Liver (tissue), 9 donors: ENCODE results near the gene NAGA. TPM values are rescaled to one million over a fixed set of nuclear protein-coding genes. Genes with fewer than 3 reads are reported as not detected.

Experiments
- DNase-seq: peaks from one replicate; pipeline ENCODE4 v3.0.0-alpha.2; 2017; ENCODE audit warnings: low spot score
- H3K27ac ChIP-seq, 2 donors: one replicate each; pipeline ENCODE4 v1.7.0; 2013; ENCODE audit warnings: inconsistent platforms in 2 of 2, low read length in 2 of 2, control low read depth in 1 of 2, low read depth in 1 of 2, mild to moderate bottlenecking in 1 of 2
- H3K27me3 ChIP-seq, 4 donors: one replicate each; pipeline versions ENCODE4 v1.6.1 to v1.7.0; 2013; ENCODE audit warnings: low read length in 3 of 4, inconsistent platforms in 1 of 4, mild to moderate bottlenecking in 1 of 4, moderate library complexity in 1 of 4; ENCODE audit not compliant: control insufficient read depth in 4 of 4, insufficient read depth in 4 of 4
- H3K36me3 ChIP-seq, 4 donors: one replicate each; pipeline versions ENCODE4 v1.6.1 to v1.7.0; 2013; ENCODE audit warnings: low read length in 3 of 4, mild to moderate bottlenecking in 3 of 4, low read depth in 1 of 4, moderate library complexity in 1 of 4; ENCODE audit not compliant: control insufficient read depth in 4 of 4, insufficient read depth in 3 of 4
- H3K4me1 ChIP-seq, 4 donors: one replicate each; pipeline versions ENCODE4 v1.6.1 to v1.7.0; 2013; ENCODE audit warnings: low read length in 3 of 4, mild to moderate bottlenecking in 3 of 4, moderate library complexity in 1 of 4; ENCODE audit not compliant: control insufficient read depth in 4 of 4, insufficient read depth in 4 of 4
- H3K4me3 ChIP-seq, 3 donors: one replicate each; pipeline versions ENCODE4 v1.6.1 to v1.7.0; 2013; ENCODE audit warnings: low read length in 3 of 3, control low read depth in 1 of 3, low read depth in 1 of 3, mild to moderate bottlenecking in 1 of 3
- H3K9ac ChIP-seq, 2 donors: one replicate each; pipeline ENCODE4 v1.7.0; 2013; ENCODE audit warnings: low read length in 2 of 2, mild to moderate bottlenecking in 2 of 2, moderate library complexity in 2 of 2, control low read depth in 1 of 2, low read depth in 1 of 2
- H3K9me3 ChIP-seq, 4 donors: one replicate each; pipeline versions ENCODE4 v1.6.1 to v1.7.0; 2013; ENCODE audit warnings: low read length in 3 of 4; ENCODE audit not compliant: control insufficient read depth in 4 of 4
- CTCF ChIP-seq: fragments of 150-350 bp; IDR thresholded peaks from 2 replicates; pipeline ENCODE4 v1.5.1; 2017; ENCODE audit warnings: improper control_type of control experiment, low read depth, low read length; ENCODE audit not compliant: missing input control
- FOXA1 ChIP-seq: IDR thresholded peaks from 2 replicates; pipeline ENCODE4 v1.6.1; 2016; ENCODE audit warnings: antibody characterized with exemption
- FOXA2 ChIP-seq: IDR thresholded peaks from 2 replicates; pipeline ENCODE4 v1.6.1; 2016; ENCODE audit warnings: antibody characterized with exemption
- HNF4A ChIP-seq, 2 donors: conservative IDR thresholded peaks; 2 replicates each; pipeline ENCODE4 v1.6.1; 2016; ENCODE audit warnings: antibody characterized with exemption in 2 of 2, mild to moderate bottlenecking in 2 of 2
- HNF4G ChIP-seq: IDR thresholded peaks from 2 replicates; pipeline ENCODE4 v1.6.1; 2016; ENCODE audit warnings: antibody characterized with exemption
- MAX ChIP-seq: IDR thresholded peaks from 2 replicates; pipeline ENCODE4 v1.6.1; 2016; ENCODE audit warnings: antibody characterized with exemption
- NR2F2 ChIP-seq: IDR thresholded peaks from 2 replicates; pipeline ENCODE4 v1.6.1; 2016; ENCODE audit warnings: antibody characterized with exemption
- RAD21 ChIP-seq, 2 donors: IDR thresholded peaks; 2 replicates each; pipeline ENCODE4 v1.6.1; 2016; ENCODE audit warnings: antibody characterized with exemption in 2 of 2, mild to moderate bottlenecking in 2 of 2
- RXRA ChIP-seq, 2 donors: IDR thresholded peaks; 2 replicates each; pipeline ENCODE4 v1.6.1; 2017 to 2018; ENCODE audit warnings: antibody characterized with exemption in 2 of 2, mild to moderate bottlenecking in 1 of 2
- SP1 ChIP-seq: IDR thresholded peaks from 2 replicates; pipeline ENCODE4 v1.6.1; 2018; ENCODE audit warnings: antibody characterized with exemption, mild to moderate bottlenecking
- TAF1 ChIP-seq: conservative IDR thresholded peaks from 2 replicates; pipeline ENCODE4 v1.6.1; 2016; ENCODE audit warnings: antibody characterized with exemption, mild to moderate bottlenecking
- YY1 ChIP-seq: IDR thresholded peaks from 2 replicates; pipeline ENCODE4 v1.6.1; 2016; ENCODE audit warnings: antibody characterized with exemption, mild to moderate bottlenecking
- WGBS: extraction: QIAGEN DNeasy Blood & Tissue Kit; methylation state at CpG from one replicate; pipeline ENCODE4 v1.1.7; 2013; 5-methylcytosine and 5-hydroxymethylcytosine counted together
- polyA plus RNA-seq, 2 donors: library from polyadenylated mRNA; stranded (reverse) in 1 of 2; unstranded in 1 of 2; fragments of 200-250 nt in 1 of 2; fragments of >200 nt in 1 of 2; fragmentation: Nextera tagmentation in 1 of 2; extraction: Ambion mirVana in 1 of 2; gene quantifications; one replicate each; pipeline versions ENCODE4 v1.2.1 to v1.2.3, GENCODE V29; 2013 to 2015
- total RNA-seq, 2 donors: library from RNA; depleted of rRNA; stranded (reverse); fragments of >200 nt; gene quantifications; one replicate each; pipeline ENCODE4 v1.2.3, GENCODE V29; 2014
- TF ChIP-seq, protein P1 (sequence below): IDR thresholded peaks from 2 replicates; pipeline ENCODE4 v1.6.1; 2016; ENCODE audit warnings: antibody characterized with exemption
- TF ChIP-seq, protein P2 (sequence below): IDR thresholded peaks from 2 replicates; pipeline ENCODE4 v1.6.1; 2016; ENCODE audit warnings: antibody characterized with exemption
- donor health status: healthy.
- donor health status: healthy.
- donor health status: healthy.
- donor health status: healthy.
- donor health status: healthy.

Gene NAGA
- total and polyA plus RNA-seq, 4 donors: 12.8 to 33.9 (median 23.9) TPM

GRCh38 chr22:42086051-42086450, 15.4 kb upstream of the NAGA start:
- peaks cover 3 to 13% (median 9%) of the 10 kb centered on the region in 4 donors for H3K4me1 ChIP-seq
- TF ChIP-seq YY1: no peak
- no peak for TF ChIP-seq HNF4A (conservative IDR thresholded peaks at IDR 0.05)
- TF ChIP-seq NR2F2: no peak
- TF ChIP-seq FOXA1: no peak
- TF ChIP-seq, protein P1, sequence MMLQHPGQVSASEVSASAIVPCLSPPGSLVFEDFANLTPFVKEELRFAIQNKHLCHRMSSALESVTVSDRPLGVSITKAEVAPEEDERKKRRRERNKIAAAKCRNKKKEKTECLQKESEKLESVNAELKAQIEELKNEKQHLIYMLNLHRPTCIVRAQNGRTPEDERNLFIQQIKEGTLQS: no peak
- TF ChIP-seq FOXA2: no peak
- no peak for TF ChIP-seq CTCF
- TF ChIP-seq, protein P2, sequence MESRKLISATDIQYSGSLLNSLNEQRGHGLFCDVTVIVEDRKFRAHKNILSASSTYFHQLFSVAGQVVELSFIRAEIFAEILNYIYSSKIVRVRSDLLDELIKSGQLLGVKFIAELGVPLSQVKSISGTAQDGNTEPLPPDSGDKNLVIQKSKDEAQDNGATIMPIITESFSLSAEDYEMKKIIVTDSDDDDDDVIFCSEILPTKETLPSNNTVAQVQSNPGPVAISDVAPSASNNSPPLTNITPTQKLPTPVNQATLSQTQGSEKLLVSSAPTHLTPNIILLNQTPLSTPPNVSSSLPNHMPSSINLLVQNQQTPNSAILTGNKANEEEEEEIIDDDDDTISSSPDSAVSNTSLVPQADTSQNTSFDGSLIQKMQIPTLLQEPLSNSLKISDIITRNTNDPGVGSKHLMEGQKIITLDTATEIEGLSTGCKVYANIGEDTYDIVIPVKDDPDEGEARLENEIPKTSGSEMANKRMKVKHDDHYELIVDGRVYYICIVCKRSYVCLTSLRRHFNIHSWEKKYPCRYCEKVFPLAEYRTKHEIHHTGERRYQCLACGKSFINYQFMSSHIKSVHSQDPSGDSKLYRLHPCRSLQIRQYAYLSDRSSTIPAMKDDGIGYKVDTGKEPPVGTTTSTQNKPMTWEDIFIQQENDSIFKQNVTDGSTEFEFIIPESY: no peak
- no peak for TF ChIP-seq TAF1
- no peak for TF ChIP-seq RXRA (IDR thresholded peaks at IDR 0.05)
- H3K9me3 ChIP-seq: no peaks in the 10 kb centered on the region
- H3K27ac ChIP-seq: no peak overlapping the region
- H3K36me3 ChIP-seq: peaks cover 2 to 30% (median 26%) of the 10 kb centered on the region in 4 donors
- H3K9ac ChIP-seq: no peak overlapping the region
- 72% methylated on average over 6 of the region's 6 CpGs for WGBS
- no peak for DNase-seq
- no peaks in the 10 kb centered on the region for H3K27me3 ChIP-seq
- H3K4me3 ChIP-seq: no peak overlapping the region

DNA sequence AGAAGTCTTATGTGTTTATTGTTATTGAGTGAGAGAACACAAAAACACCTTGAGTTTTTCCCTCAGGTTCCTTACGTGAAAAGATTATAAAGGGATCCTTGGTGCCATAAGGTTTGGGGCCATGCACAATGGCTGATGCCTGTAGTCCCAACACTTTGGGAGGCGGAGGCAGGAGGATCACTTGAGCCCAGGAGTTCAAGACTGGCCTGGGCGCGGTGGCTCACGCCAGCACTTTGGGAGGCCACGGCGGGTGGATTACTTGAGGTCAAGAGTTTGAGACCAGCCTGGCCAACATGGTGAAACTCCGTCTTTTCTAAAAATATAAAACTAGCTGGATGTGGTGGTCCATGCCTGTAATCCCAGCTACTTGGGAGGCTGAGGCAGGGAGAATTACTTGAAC, 14.3 kb upstream of the NAGA start:
- peaks cover 6 to 22% (median 13%) of the 10 kb centered on the region in 4 donors for H3K4me1 ChIP-seq
- H3K36me3 ChIP-seq: peaks cover 2 to 30% (median 26%) of the 10 kb centered on the region in 4 donors
- no peak overlapping the region for H3K9ac ChIP-seq
- no peak for DNase-seq
- no peaks in the 10 kb centered on the region for H3K27me3 ChIP-seq
- no peak overlapping the region for H3K4me3 ChIP-seq
- no peak overlapping the region for H3K27ac ChIP-seq
- whole genome bisulfite sequencing: 97% methylated on average over 8 of the region's 8 CpGs
- no peaks in the 10 kb centered on the region for H3K9me3 ChIP-seq
- no peak for TF ChIP-seq SP1
- TF ChIP-seq YY1: no peak
- TF ChIP-seq HNF4A (conservative IDR thresholded peaks at IDR 0.05): no peak
- TF ChIP-seq NR2F2: no peak
- TF ChIP-seq FOXA1: no peak
- TF ChIP-seq, protein P2: no peak
- TF ChIP-seq, protein P1: no peak
- no peak for TF ChIP-seq RXRA (IDR thresholded peaks at IDR 0.05)
- no peak for TF ChIP-seq HNF4G
- no peak for TF ChIP-seq MAX
- no peak for TF ChIP-seq RAD21 (IDR thresholded peaks at IDR 0.05)
